Glutamatergic neuron (in vitro differentiated cells): ENCODE results near the gene NAA38. TPM values are rescaled to one million over a fixed set of nuclear protein-coding genes. Genes with fewer than 3 reads are reported as not detected.

Experiments used
- DNase-seq: peaks from one replicate; pipeline ENCODE4 v3.0.0; 2022
- H3K27ac Mint-ChIP-seq: one replicate; pipeline ENCODE4 v1.8.0; 2020; ENCODE audit warnings: mild to moderate bottlenecking, mixed read lengths, inconsistent platforms; ENCODE audit not compliant: unreplicated experiment
- H3K27me3 Mint-ChIP-seq: one replicate; pipeline ENCODE4 v1.8.0; 2020; ENCODE audit warnings: mild to moderate bottlenecking, moderate library complexity, mixed read lengths, inconsistent platforms; ENCODE audit not compliant: unreplicated experiment
- H3K36me3 Mint-ChIP-seq: one replicate; pipeline ENCODE4 v1.8.0; 2020; ENCODE audit warnings: mild to moderate bottlenecking, mixed read lengths, inconsistent platforms; ENCODE audit not compliant: unreplicated experiment
- H3K4me1 Mint-ChIP-seq: one replicate; pipeline ENCODE4 v1.8.0; 2020; ENCODE audit warnings: mild to moderate bottlenecking, low read depth, mixed read lengths, inconsistent platforms; ENCODE audit not compliant: unreplicated experiment
- H3K4me3 Mint-ChIP-seq: one replicate; pipeline ENCODE4 v1.8.0; 2020; ENCODE audit warnings: mild to moderate bottlenecking, mixed read lengths, inconsistent platforms; ENCODE audit not compliant: unreplicated experiment
- H3K9me3 Mint-ChIP-seq: one replicate; pipeline ENCODE4 v1.8.0; 2020; ENCODE audit warnings: mild to moderate bottlenecking, moderate library complexity, mixed read lengths, inconsistent platforms; ENCODE audit not compliant: unreplicated experiment
- total RNA-seq: library from RNA; stranded (reverse); fragmentation: NEBNext Ultra II Directional; extraction: Animal tissue kit (Norgen Biotek cat#: 25700); gene quantifications from one replicate; pipeline ENCODE4 v1.2.1, GENCODE V29; 2021; ENCODE audit not compliant: unreplicated experiment
- TF ChIP-seq, protein P1 (sequence below): fragments of 200-600 bp; sonication (generic); IDR thresholded peaks from one replicate; pipeline ENCODE4 v1.5.0; 2021; ENCODE audit not compliant: partially characterized antibody, unreplicated experiment

NAA38 gene
- total RNA-seq, 1 donor from 2014 or later: 49.7 TPM

DNA sequence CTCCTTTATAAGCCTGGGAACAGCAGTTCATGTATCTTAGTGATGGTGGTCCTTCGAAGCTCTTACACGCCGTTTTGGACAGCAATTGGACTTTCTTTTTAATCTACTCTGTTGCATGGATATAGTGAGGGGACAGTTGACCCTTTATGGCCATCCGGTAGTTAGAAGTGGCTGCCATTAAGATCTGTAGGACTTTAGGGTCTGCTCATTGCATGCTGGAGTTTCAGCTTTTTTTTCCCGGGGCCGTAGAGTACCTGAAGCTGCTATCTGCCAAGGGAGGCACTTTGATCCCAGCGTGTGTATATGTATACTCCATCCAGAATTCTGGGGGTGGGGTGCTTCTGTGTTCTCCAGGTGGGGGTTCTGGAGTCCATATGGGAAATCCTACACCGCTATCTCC is 1.7 kb upstream of the NAA38 start:
- TF ChIP-seq, protein P1, sequence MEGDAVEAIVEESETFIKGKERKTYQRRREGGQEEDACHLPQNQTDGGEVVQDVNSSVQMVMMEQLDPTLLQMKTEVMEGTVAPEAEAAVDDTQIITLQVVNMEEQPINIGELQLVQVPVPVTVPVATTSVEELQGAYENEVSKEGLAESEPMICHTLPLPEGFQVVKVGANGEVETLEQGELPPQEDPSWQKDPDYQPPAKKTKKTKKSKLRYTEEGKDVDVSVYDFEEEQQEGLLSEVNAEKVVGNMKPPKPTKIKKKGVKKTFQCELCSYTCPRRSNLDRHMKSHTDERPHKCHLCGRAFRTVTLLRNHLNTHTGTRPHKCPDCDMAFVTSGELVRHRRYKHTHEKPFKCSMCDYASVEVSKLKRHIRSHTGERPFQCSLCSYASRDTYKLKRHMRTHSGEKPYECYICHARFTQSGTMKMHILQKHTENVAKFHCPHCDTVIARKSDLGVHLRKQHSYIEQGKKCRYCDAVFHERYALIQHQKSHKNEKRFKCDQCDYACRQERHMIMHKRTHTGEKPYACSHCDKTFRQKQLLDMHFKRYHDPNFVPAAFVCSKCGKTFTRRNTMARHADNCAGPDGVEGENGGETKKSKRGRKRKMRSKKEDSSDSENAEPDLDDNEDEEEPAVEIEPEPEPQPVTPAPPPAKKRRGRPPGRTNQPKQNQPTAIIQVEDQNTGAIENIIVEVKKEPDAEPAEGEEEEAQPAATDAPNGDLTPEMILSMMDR: no peak
- Mint-ChIP-seq H3K27ac (peak overlapping the region; percentile 44), H3K27me3 (peaks cover 13% of the 10 kb centered on the region), H3K9me3 (peaks cover 8% of the 10 kb centered on the region), H3K36me3 (no peaks in the 10 kb centered on the region), H3K4me3 (no peak overlapping the region), H3K4me1 (peaks cover 14% of the 10 kb centered on the region)
- no peak for DNase-seq

DNA sequence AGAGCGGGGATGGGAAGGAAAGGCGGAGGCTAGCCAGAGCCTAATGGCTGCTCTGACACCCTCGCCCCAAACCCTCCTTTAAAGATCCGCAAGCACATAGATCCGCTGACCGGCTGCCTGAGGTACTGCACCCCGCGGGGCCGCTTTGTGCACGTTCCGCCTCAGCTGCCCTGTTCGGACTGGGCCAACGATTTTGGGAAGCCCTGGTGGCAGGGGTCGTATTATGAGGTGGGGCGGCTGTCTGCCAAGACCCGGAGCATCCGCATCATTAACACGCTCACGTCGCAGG is 1.1 kb upstream of the NAA38 start:
- DNase-seq: peak; percentile 76
- H3K4me3 Mint-ChIP-seq: no peak overlapping the region
- H3K36me3 Mint-ChIP-seq: no peaks in the 10 kb centered on the region
- TF ChIP-seq, protein P1: peak; percentile 74
- H3K27me3 Mint-ChIP-seq: peaks cover 14% of the 10 kb centered on the region
- H3K4me1 Mint-ChIP-seq: peaks cover 16% of the 10 kb centered on the region
- H3K9me3 Mint-ChIP-seq: peaks cover 9% of the 10 kb centered on the region
- no peak overlapping the region for H3K27ac Mint-ChIP-seq

DNA sequence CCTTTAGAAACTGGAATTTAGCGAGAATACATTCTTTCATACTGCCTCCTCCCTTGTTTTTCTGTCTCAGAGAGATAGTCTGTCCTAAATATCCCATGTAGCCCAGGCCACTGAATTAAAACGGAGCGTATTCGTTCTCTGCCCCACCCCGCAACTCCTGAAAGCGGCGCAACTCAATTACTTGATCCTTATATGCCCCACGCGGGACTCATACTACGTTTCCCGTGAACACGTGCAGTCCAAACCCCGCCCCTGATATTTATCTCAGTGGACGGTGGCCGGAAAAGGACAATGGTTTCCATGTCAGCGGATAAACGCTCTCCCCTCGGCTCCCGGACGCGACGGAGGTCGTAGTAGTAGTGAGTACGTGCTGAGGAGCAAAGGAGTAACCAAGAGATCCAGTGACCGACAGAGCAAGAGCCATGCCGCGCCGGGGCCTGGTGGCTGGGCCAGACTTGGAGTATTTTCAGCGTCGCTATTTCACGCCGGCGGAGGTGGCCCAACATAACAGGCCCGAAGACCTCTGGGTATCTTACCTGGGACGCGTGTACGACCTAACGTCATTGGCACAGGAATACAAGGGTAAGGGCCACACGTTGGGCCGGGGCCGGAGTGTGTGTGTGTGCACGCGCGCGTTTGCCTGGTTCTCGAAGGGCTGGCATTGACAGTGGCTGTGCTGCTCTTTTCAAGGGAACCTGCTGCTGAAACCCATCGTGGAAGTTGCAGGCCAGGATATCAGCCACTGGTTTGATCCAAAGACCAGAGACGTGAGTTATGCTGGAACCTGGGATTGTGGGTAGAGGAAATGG is 558 bp upstream of the NAA38 start, which contains the start of gene CYB5D1:
Gene CYB5D1 (plus strand): TSS at position 291 of the 809 bp plus-strand sequence. CDS start 132 bp downstream, at position 423.
- Mint-ChIP-seq H3K27me3 (peaks cover 14% of the 10 kb centered on the region), H3K9me3 (peaks cover 9% of the 10 kb centered on the region), H3K4me1 (peaks cover 16% of the 10 kb centered on the region), H3K4me3 (no peak within 1 kb of the TSS), H3K27ac (no peak within 1 kb of the TSS), H3K36me3 (no peaks in the 10 kb centered on the region)
- DNase-seq: peak; percentile 83
- TF ChIP-seq, protein P1: no peak

DNA sequence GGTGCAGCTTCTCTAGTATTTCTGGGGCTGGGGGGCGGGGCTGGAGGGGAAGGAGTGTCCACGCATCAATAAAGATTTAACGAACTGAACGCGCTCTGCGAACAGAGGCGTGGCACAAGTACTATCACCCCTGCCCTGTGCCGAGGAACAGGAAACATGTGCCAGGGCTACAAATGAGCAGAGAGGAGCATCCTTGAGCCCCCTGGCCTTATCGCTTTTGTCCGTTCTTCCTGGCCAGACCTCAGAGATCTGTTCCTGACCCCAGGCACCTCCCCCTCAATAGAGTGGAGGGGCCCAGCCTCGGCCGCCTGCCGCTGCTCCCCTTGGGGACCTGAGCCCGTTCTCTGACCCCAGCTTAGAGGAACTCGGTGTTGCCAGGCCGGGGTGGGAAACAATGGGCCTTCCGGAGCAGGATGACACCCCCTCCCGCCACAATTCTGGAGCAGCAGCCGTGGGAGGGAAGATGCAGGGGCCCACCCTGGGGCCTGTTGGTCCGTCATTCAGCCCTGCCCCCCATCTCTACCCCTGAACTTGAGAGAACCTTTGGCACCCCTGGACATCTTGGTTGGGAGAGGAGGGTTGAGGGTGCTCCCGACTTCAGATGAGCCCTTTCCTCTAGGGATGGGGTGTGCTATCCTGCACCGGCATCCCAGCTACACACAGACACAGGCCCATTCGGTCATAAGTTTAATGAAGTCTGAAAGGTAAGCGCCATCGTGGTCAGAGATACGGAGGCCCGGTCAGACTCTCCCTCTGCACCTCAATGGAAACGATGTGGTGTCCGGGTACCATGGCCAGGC is 1.1 kb downstream of the NAA38 start:
- peak; percentile 72 for DNase-seq

More for the DNA sequence above, 1.1 kb downstream of the NAA38 start:
- TF ChIP-seq, protein P1: no peak
- H3K27ac Mint-ChIP-seq: no peak overlapping the region
- H3K36me3 Mint-ChIP-seq: no peaks in the 10 kb centered on the region
- H3K4me1 Mint-ChIP-seq: peaks cover 20% of the 10 kb centered on the region
- H3K4me3 Mint-ChIP-seq: no peak overlapping the region
- H3K9me3 Mint-ChIP-seq: peaks cover 14% of the 10 kb centered on the region
- H3K27me3 Mint-ChIP-seq: peaks cover 25% of the 10 kb centered on the region
